GM18870 (cell line): Measurements from ENCODE around the gene PRR5L.

Experiments
- ATAC-seq: cut with Tn5 transposase; IDR thresholded peaks from one replicate; pipeline ENCODE4 v1.9.1; 2021; ENCODE audit warnings: moderate library complexity; ENCODE audit not compliant: unreplicated experiment

PRR5L gene

GRCh38 chr11:36356201-36356600 lies 60.1 kb downstream of the PRR5L start:
- peak; percentile 40 for ATAC-seq

DNA sequence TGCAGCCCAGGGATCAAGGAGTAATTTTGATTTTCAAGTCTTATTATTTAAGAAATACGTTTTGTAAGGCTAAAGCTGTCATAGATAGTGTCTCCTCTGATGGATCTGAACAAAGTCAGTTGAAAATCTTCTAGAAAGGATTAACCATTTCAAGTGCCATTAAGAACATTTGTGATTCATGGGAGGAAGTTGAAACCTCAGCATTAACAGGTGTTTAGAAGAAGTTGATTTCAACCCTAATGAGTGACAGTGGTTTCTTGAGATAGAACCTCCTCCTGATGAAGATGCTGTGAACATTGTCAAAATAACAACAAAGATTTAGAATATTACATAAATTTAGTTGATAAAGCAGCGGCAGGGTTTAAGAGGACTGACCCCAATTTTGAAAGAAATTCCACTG lies 61.7 kb downstream of the PRR5L start:
- ATAC-seq, result no peak

GRCh38 chr11:36358436-36358835 lies 62.3 kb downstream of the PRR5L start:
- no peak for ATAC-seq

DNA sequence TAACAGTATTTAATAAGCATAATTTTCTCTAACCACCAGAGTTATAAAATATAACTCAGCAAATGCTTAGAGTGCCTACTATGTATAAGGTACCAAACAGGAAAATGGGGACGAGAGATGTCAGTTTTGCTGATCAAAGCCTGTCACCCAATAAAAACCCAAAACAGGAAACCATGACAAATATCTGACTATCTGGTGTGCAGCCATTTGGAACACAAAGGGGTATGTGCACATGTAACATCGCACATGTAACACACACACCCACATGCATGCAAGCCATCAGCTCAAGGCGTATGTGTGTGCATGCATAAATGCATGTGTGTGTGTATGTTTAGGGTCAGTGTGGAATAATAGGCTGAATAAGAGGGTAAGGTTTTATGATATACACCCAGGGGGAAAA lies 64.2 kb downstream of the PRR5L start:
- no peak for ATAC-seq

DNA sequence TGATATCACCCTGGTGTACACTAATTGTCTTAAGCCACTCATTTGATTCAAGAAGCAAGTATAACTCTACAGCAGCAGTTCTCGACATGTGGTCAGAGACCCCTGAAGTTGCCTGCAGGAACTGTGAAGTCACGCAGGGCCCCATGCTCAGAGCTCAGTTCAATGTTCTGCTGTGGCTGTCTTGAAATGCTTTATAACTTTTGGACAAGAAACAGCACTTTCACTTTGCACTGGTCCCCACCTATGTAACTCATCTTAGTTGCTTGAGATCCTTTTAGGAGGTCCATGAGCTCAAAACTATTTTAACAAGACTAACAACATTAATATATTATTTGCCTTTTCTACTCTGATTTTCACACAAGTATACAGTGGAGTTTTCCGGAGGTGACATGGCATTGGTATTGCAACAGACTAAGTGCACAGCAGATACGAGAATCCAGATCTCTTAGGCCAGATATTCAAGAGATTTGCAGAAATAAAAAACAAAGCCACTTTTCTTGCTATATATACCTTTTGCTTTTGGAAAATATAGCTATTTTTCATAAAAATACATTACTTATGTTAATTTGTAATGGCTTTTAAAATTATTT lies 64.8 kb downstream of the PRR5L start:
- ATAC-seq, result no peak

- no peak for ATAC-seq
Measured at GRCh38 chr11:36361472-36361871, 65.4 kb downstream of the PRR5L start.

GRCh38 chr11:36361901-36362391 lies 65.9 kb downstream of the PRR5L start:
- no peak for ATAC-seq

DNA sequence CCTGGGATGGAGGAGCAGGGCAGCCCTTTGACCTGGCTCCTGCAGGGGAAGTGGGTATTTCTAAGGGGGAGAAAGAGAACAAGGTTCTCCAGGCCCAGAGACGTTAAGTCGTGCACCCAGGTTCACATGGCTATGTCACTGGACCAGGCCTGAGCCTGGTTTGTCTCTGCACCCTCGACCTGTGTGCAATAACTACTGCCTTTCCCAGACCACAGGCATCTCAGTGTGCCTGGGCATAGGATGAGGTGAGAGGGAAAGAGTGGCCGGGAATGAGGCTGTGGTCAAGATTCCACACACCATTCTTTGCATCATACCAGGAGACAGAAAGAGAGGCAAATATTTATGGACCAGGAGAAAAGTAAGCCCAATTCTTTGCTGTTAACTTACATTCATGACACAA lies 66.8 kb downstream of the PRR5L start:
- no peak for ATAC-seq

DNA sequence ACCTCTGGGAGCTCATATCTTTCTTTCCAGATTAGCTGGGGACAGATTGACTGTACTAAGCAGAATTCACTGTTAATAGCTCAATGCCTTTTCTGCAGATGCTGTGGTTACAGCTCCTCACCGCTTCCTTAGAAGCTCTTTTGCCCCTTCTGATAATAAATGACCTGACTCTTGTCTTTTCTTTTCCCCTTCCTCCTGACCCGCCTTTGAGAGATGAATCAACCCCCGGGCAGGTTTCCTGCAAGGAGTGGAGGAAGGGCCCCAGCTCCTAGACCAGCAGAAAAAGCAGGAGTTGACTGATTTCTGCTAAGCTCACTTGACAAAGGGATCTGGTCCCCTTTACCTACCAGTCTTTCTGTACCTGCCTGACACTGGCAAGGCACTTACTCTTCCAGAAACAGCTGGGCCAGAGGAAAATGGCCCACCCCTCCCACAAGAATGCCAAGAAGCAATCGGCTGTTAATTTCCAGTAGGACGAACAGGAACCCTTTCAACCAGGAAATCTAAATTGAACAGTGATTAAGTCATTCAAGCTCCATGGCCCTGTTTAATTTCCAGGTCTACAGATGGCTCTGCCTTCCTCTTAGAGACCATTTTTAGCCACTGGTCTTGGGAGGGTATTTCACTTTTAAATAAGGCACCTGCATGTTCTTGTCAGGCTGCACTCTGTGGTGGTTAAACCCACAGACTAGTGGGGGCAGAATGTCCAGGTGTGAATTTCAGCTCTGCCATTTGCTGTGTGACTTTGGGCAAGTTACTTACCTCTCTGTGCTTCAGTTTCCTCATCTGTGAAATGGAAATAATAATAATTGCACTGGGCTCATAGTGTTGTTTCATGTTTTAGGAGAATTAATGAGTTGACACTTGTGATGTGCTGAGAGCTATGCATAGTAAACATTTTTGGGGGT lies 67.5 kb downstream of the PRR5L start:
- no peak for ATAC-seq

GRCh38 chr11:36364551-36365325 lies 68.7 kb downstream of the PRR5L start:
- no peak for ATAC-seq

DNA sequence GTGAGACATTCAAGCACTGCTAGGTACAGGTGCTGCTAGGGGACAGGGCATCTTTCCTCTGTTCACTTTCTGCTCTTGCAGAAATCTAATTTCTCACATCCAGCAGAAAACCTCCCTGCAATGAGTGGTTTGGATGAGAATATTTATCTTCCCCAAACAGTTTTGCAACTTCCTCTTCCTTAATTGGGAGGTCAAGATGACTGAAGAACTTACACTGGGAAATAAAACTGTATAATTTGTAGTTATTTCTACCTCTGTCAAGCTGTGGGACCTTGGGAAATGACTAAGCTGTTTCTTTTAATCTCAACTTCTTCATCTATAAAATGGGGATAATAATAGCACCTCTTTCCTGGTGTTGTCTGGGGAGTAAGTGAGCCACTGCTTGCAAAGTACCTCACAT lies 69.8 kb downstream of the PRR5L start:
- ATAC-seq, result no peak

GRCh38 chr11:36367806-36368680 lies 72.0 kb downstream of the PRR5L start:
- ATAC-seq, result no peak

- ATAC-seq, result no peak
Measured at GRCh38 chr11:36371181-36371580, 75.1 kb downstream of the PRR5L start.

DNA sequence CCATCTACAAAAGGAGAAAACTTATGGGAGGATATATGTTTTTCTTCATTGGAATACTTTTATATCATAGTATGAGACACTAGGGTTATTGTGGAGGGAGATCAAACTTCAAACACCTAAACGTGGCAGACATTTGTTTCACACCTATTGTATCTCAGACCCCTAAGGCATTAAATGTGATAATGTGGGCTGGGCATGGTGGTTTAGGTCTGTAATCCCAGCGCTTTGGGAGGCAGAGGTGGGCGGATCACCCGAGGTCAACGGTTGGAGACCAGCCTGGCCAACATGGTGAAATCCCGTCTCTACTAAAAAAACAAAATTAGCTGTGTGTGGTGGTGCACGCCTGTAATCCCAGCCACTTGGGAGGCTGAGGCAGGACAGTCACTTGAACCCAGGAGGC lies 75.5 kb downstream of the PRR5L start:
- ATAC-seq, result no peak

DNA sequence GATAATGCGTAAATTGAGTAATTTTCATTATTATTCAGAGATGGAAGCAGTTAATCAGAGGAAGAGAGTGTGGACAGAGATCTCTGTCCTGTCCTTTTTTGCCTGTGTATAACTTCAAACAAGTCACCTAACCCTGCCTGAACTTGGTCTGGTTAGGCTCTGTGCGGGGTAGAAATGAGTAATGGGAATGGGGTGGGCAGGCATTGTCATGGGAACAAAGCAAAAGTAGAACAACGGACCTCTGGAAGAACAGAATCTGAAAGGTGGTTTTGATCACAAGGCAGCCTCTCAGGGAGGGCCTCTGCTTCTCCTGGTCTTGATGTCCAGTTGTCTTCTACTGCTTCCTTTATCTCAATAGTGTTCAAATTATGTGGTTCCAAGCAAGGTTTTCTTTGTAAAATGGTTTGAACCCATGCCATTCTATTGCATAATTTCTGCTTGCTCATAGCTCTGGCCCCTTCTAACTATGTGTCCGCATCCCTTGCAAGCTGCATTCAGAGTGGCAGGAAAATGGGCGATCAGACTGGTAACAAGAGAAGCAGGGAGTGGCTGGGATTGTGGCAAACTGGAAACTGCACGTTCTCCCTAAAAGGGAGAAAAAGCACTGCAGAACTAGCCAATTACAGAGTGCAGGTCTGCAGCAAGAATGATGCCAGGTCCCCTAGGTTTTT lies 76.1 kb downstream of the PRR5L start:
- ATAC-seq, result no peak

- ATAC-seq, result no peak
Measured at GRCh38 chr11:36373016-36374010, 77.2 kb downstream of the PRR5L start.

- no peak for ATAC-seq
Measured at GRCh38 chr11:36374726-36375125, 78.6 kb downstream of the PRR5L start.

DNA sequence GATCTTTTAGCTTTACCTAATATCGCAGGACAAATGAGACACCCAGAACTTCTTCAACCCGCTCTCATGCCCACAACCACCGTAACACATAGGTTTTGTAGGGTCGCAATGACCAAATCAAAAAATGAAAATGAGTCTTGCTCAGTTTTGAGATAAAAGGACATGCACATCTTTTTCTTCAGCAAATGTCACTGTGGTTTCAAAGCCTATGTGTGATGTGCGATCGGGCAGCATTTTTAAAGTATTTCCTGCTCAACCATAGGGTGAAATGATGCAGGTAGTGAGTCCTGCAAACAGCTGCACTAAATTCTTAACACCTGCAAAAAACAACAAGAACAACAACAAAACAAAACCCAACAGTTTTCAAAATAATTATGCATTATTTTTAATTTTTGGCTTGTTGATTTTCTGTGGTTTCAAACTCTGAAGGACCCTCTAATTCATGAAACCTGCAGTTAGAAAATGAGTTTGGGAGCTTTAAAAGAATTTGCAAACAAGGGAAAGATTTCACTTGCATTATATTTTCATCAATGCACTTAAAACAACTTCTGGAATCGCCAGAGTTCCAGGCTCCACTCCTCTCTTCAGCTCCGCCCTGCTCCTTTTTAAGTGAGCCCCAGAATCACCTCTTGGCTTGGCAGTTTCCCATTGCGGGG lies 79.4 kb downstream of the PRR5L start:
- no peak for ATAC-seq
